H1 (cell line): ENCODE measurements around the gene TEX36. TPM values are rescaled to one million over a fixed set of nuclear protein-coding genes. Genes with fewer than 3 reads are reported as not detected.

Source experiments
- ASH2L ChIP-seq: fragments of 200-600, 300-600 bp; sonication (generic); IDR thresholded peaks from one replicate; pipeline ENCODE4 v1.7.1; 2017; ENCODE audit warnings: low read length
- BRCA1 ChIP-seq: IDR thresholded peaks from 2 replicates; pipeline ENCODE4 v1.6.1; 2012; ENCODE audit warnings: low read depth, low read length, improper control_type of control experiment
- CEBPB ChIP-seq: IDR thresholded peaks from 2 replicates; pipeline ENCODE4 v1.6.1; 2012; ENCODE audit warnings: low read depth, low read length
- CHD1 ChIP-seq: IDR thresholded peaks from 2 replicates; pipeline ENCODE4 v1.6.1; 2012; ENCODE audit warnings: low read depth, low read length, improper control_type of control experiment
- CREB1 ChIP-seq: IDR thresholded peaks from 2 replicates; pipeline ENCODE4 v1.6.1; 2012; ENCODE audit warnings: inconsistent platforms
- FOSL1 ChIP-seq: IDR thresholded peaks from 2 replicates; pipeline ENCODE4 v1.6.1; 2011; ENCODE audit warnings: mild to moderate bottlenecking, low read depth, low read length, moderate library complexity; ENCODE audit not compliant: insufficient read depth
- GABPA ChIP-seq: IDR thresholded peaks from 2 replicates; pipeline ENCODE4 v1.6.1; 2011; ENCODE audit warnings: mild to moderate bottlenecking, low read length, moderate library complexity, borderline replicate concordance; ENCODE audit not compliant: insufficient read depth
- MAFK ChIP-seq: IDR thresholded peaks from 2 replicates; pipeline ENCODE4 v1.6.1; 2012; ENCODE audit warnings: low read depth, mild to moderate bottlenecking, improper control_type of control experiment, low read length
- NANOG ChIP-seq: IDR thresholded peaks from 2 replicates; pipeline ENCODE4 v1.6.1; 2011; ENCODE audit warnings: low read length, low read depth, mild to moderate bottlenecking, inconsistent platforms; ENCODE audit not compliant: insufficient read depth, poor library complexity, severe bottlenecking
- PHF8 ChIP-seq: fragments of 200-600 bp; sonication (generic); conservative IDR thresholded peaks from 2 replicates; pipeline ENCODE4 v1.7.1; 2012; ENCODE audit warnings: low read depth, mild to moderate bottlenecking, inconsistent platforms, low read length, moderate library complexity
- POLR2A ChIP-seq, 2 experiments: IDR thresholded peaks; 1 replicate in 1 of 2; 2 replicates in 1 of 2; pipeline ENCODE4 v1.6.1; 2011; ENCODE audit warnings: low read depth in 2 of 2, low read length in 2 of 2, mild to moderate bottlenecking in 2 of 2; ENCODE audit errors: control extremely low read depth in 1 of 2
- POU5F1 ChIP-seq: IDR thresholded peaks from 2 replicates; pipeline ENCODE4 v1.6.1; 2011; ENCODE audit warnings: low read depth, mild to moderate bottlenecking, low read length, moderate library complexity
- RFX5 ChIP-seq: IDR thresholded peaks from 2 replicates; pipeline ENCODE4 v1.6.1; 2011; ENCODE audit warnings: low read depth, low read length, improper control_type of control experiment, borderline replicate concordance
- SIN3A ChIP-seq, 2 experiments: IDR thresholded peaks in 1 of 2; conservative IDR thresholded peaks in 1 of 2; 2 replicates each; pipeline ENCODE4 v1.6.1; 2011 to 2012; ENCODE audit warnings: low read length in 2 of 2, improper control_type of control experiment in 1 of 2, low read depth in 1 of 2, mild to moderate bottlenecking in 1 of 2
- SP2 ChIP-seq: IDR thresholded peaks from 2 replicates; pipeline ENCODE4 v1.6.1; 2012; ENCODE audit warnings: mild to moderate bottlenecking, low read length, inconsistent platforms
- ZNF274 ChIP-seq: IDR thresholded peaks from 2 replicates; pipeline ENCODE4 v1.7.0; 2012; ENCODE audit warnings: low read length, borderline replicate concordance; ENCODE audit errors: extremely low read depth
- polyA plus RNA-seq, 7 experiments: library from polyadenylated mRNA; depleted of rRNA in 3 of 7; stranded (reverse) in 5 of 7; unstranded in 2 of 7; fragments of >200 nt in 5 of 7; fragments of 200-250 nt in 2 of 7; gene quantifications; 1 replicate in 5 of 7; 2 replicates in 1 of 7; 4 replicates in 1 of 7; pipeline versions ENCODE4 v1.2.1 to v1.2.3, GENCODE V29; 2011 to 2013; ENCODE audit warnings: missing spikeins in 2 of 7, mixed read lengths in 2 of 7
- total RNA-seq: library from RNA; stranded (reverse); fragmentation: NEBNext Ultra II Directional; extraction: Animal tissue kit (Norgen Biotek cat#: 25700); gene quantifications from 2 replicates; pipeline ENCODE4 v1.2.1, GENCODE V29; 2021
- TF ChIP-seq, protein P1 (sequence below): IDR thresholded peaks from 2 replicates; pipeline ENCODE4 v1.6.1; 2011; ENCODE audit warnings: low read length, improper control_type of control experiment
- TF ChIP-seq, protein P2 (sequence below): IDR thresholded peaks from 2 replicates; pipeline ENCODE4 v1.6.1; 2012; ENCODE audit warnings: inconsistent platforms
- TF ChIP-seq, protein P3 (sequence below): IDR thresholded peaks from 2 replicates; pipeline ENCODE4 v1.6.1; 2012; ENCODE audit warnings: low read length, inconsistent platforms

TEX36 gene
- total and polyA plus RNA-seq, 2 of the 8 experiments (the other 6 are each of a cell fraction or from before 2014, with no cell fraction given): not detected

DNA sequence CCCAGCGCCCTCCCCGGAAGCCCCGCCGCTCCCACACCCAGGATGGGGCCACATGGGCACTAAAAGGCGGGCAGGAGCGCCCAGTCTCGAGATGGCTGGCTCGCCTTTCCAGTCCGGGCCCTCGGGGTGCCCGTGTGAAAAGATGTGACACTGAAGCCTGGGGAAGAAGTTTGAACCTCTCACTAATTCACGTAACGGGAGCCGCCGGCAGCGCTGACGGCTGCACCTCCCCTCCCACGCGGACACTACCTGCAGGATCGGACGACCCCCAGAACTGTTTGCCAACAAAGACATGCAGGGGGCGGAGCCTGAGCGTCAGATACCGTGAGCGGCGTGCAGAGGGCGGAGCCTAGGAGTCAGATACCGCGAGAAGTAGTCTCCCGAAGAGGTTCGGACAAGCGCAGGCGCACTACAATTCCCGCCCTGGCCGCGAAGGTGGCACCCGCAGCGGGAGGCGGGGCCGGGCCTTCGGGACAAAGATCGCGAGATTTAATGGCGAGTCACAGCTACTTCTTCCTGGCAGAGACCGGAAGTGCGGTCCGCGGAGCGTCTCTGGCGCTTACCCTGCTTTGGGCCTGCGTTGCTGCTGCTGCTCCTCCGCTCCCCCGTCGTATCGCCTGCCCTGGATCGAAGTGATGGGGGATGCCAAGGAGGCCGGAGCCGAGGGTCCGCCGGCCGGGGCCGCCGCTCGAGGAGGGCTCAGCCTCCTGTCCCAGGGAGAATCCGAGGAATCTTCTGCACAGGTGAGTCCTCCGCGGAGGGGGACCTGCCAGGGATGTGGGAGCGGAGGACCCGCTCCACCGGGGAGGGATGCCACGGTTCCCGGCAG, 36.4 kb upstream of the TEX36 start, which contains the start of gene EDRF1 (continued):
- TF ChIP-seq SP2: no peak
- no peak for TF ChIP-seq CEBPB
- TF ChIP-seq, protein P1, sequence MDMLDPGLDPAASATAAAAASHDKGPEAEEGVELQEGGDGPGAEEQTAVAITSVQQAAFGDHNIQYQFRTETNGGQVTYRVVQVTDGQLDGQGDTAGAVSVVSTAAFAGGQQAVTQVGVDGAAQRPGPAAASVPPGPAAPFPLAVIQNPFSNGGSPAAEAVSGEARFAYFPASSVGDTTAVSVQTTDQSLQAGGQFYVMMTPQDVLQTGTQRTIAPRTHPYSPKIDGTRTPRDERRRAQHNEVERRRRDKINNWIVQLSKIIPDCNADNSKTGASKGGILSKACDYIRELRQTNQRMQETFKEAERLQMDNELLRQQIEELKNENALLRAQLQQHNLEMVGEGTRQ: no peak
- TF ChIP-seq, protein P2, sequence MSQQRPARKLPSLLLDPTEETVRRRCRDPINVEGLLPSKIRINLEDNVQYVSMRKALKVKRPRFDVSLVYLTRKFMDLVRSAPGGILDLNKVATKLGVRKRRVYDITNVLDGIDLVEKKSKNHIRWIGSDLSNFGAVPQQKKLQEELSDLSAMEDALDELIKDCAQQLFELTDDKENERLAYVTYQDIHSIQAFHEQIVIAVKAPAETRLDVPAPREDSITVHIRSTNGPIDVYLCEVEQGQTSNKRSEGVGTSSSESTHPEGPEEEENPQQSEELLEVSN: peak; percentile 97
- TF ChIP-seq CHD1: no peak
- TF ChIP-seq RFX5: no peak
- peak; percentile 90 for TF ChIP-seq BRCA1
- no peak for TF ChIP-seq ZNF274
- TF ChIP-seq, protein P3, sequence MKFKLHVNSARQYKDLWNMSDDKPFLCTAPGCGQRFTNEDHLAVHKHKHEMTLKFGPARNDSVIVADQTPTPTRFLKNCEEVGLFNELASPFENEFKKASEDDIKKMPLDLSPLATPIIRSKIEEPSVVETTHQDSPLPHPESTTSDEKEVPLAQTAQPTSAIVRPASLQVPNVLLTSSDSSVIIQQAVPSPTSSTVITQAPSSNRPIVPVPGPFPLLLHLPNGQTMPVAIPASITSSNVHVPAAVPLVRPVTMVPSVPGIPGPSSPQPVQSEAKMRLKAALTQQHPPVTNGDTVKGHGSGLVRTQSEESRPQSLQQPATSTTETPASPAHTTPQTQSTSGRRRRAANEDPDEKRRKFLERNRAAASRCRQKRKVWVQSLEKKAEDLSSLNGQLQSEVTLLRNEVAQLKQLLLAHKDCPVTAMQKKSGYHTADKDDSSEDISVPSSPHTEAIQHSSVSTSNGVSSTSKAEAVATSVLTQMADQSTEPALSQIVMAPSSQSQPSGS: 0 out of 2 replicates have a peak, but pooled peaks have one; percentile 53
- peak; percentile 93 for TF ChIP-seq PHF8
- TF ChIP-seq POU5F1: no peak
- TF ChIP-seq GABPA: peak; percentile 85
- TF ChIP-seq FOSL1: no peak
- peak; percentile 2; the same call in 1 of the 2 replicates for TF ChIP-seq CREB1
- TF ChIP-seq NANOG: no peak
- peak; percentile 75 for TF ChIP-seq ASH2L
- 0 out of 4 replicates have a peak, but pooled peaks have one; percentile 29 to 53 for TF ChIP-seq SIN3A (conservative IDR thresholded peaks at IDR 0.05 in 1 of 2, IDR thresholded peaks at IDR 0.05 in 1 of 2; ENCODE audit: low read depth in 1 of 2, low read length in 2 of 2)
- no peak for TF ChIP-seq MAFK
- TF ChIP-seq POLR2A (IDR thresholded peaks at IDR 0.05; ENCODE audit: control extremely low read depth in 1 of 2, low read depth in 2 of 2, low read length in 2 of 2): peak; percentile 91 to 98
